Articular chondrocyte of knee joint (primary cell): ENCODE results near the gene ZBP1. TPM values are rescaled to one million over a fixed set of nuclear protein-coding genes. Genes with fewer than 3 reads are reported as not detected.

ENCODE experiments used
- total RNA-seq: library from RNA; depleted of rRNA; stranded (reverse); fragments of >200 nt; gene quantifications from 2 replicates; pipeline ENCODE4 v1.2.3, GENCODE V29; 2012

Gene ZBP1
- not detected in 2 replicates for total RNA-seq

GRCh38 chr20:57620274-57620990, at the start of gene ZBP1:
Gene ZBP1 (minus strand): TSS chr20:57620426. CDS start chr20:57620295, 131 bp downstream.

GRCh38 chr20:57560554-57561355, 59.5 kb downstream of the ZBP1 start, which contains the start of gene PCK1:
Gene PCK1 (plus strand): TSS chr20:57561110. CDS start chr20:57561412, 302 bp downstream.

Other genes starting within 250 kb of the ZBP1 start
- gene RBM38, start 229.0 kb downstream of the ZBP1 start, total RNA-seq = 3.8 and 4.1 TPM in 2 replicates
- not detected in 2 replicates for gene CTCFL, start 95.3 kb downstream of the ZBP1 start, total RNA-seq
- under 0.01 TPM in 1 of 2 replicates, not detected in the other for gene PCK1, start 59.3 kb downstream of the ZBP1 start, total RNA-seq
- 6.3 and 15.2 TPM in 2 replicates for gene PMEPA1, start 89.6 kb upstream of the ZBP1 start, total RNA-seq